ENCODE data around the gene TPSB2.

TPSB2 gene

DNA sequence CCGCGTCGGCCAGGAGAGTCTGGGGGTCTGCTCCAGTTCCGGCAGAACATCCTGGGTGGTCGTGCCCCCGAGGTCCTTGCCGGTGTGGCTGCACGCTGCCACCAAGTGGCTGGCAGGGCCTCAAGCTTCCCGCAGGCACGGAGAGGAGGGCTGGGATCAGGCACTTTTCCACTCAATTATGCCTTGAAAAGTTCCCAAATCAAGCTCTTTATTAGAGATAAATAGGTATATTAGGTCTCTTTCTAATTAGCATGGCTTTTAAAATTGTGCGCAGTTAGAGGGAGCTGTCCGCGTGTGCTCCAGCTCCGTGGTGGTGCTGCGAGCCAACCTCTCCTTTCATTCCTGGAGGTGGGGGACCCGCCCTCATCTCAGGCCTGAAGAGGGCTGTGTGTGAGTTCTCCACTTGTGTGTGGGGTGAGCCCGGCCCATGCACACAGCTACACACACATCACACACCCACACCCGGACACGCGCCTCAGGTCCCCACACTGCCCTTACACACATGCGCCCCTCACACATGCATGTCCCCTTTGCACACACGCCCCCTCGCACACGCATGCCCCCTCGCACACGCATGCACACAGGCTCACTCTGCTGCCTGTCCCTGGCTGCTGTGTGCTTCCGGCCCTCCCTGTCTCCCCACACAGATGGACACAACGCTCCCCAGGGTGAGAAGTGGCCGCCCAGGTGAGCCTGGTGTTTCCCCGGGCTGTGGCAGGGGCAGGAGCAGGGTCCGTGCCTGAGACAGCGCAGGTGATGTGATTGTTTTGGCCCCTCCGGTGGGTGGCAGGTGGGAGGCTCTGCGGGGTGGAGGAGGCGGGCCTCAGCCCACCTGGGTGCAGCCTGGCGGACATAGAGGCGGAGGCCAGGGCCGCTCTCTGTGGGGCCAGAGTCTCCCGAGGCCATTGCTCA lies 48.3 kb downstream of the TPSB2 start:
- DNase-seq (ENCODE audit: low read depth), result no peak

DNA sequence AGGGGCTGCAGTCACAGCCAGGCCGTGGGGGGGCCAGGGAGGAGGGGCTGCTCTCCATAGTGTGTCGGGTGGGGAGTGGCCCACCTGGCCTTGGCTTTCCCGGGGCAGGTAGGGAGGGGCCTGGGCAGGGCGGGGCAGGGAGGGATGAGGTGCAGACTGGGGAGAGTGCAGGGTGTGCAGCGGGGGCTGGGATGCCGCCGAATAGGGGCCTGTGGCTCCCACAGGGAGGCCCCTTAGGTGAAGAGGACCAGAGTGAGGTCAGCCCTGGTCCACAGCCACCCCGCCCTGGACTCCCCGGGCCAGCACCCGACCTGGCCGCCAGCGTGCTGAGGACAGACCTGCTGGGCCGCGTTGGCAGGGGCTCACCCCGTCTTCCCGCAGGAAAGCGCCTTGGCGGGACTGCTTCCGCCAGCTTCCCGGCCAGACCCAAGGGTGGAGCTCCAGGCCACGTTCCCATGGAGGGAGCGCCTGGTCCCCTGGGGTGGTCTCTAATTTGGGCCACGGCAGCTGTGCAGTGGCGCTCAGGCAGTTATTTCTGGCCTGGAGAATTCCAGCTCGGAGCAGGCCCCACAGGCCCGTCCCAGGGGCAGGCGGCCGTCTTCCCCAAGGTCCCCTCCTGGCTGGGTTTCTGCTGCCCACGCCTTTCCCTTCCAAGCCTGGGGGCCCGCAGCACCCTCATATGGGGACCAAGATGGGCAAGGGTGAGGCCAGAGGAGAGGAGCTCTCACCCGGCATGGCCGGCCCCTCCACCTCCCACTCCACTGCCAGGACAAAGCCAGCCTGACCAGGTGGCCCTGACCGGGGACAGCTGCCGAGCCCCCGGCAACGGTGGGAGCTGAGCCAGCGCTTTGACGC lies 49.2 kb downstream of the TPSB2 start:
- no peak for DNase-seq (ENCODE audit: low read depth)
